NB4 (cell line): Measurements from ENCODE around the gene SLC30A9.

Source experiments
- DNase-seq: peaks from one replicate; pipeline ENCODE4 v3.0.0; 2010; ENCODE audit warnings: low read depth
- H3K4me3 ChIP-seq: one replicate; pipeline ENCODE4 v1.5.1; 2011; ENCODE audit warnings: mild to moderate bottlenecking, low read depth, low read length, moderate library complexity
- MAX ChIP-seq: IDR thresholded peaks from 2 replicates; pipeline ENCODE4 v1.6.1; 2011; ENCODE audit warnings: low read depth, low read length
- MYC ChIP-seq: IDR thresholded peaks from 2 replicates; pipeline ENCODE4 v1.6.1; 2011; ENCODE audit warnings: low read depth, low read length
- POLR2A ChIP-seq: IDR thresholded peaks from 2 replicates; pipeline ENCODE4 v1.6.1; 2011; ENCODE audit warnings: mild to moderate bottlenecking; ENCODE audit not compliant: insufficient read length; ENCODE audit errors: extremely low read depth
- TF ChIP-seq, protein P1 (sequence below): IDR thresholded peaks from one replicate; pipeline ENCODE4 v1.5.1; 2012; ENCODE audit warnings: low read depth, low read length

Gene SLC30A9

DNA sequence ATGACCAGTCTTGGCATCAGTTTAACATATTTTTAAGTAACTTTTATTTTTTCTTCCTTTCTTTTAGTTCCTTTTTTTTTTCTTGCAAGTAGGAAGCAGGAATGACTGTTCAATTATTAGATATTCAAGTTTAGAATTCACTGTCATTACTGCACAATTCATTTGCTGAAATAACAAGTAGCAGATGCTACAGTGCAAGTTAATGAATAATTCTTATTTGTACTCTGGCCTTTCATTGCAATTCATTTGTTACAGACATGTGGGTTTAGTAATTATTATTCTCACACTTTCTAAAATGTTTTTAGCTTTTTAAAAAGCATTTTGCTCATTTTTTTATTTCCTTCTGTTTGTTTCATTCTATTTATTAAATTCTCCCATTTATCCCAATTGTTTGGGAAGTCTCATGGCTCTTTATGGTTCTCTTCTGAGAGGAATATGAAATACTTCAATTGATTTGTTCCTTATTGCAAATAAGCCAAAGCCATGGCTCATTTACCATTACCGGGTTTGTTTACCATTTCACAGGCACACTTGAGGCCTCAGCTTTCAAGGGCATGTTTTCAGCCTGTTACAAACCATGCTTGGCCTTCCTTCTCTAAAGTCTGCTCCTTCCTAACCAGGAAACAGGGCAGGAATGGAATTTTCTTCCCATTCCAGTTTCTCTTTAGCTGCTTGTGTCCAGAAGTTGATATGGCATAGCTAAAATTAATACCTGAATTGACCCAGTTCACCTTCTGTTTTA, 13.4 kb upstream of the SLC30A9 start:
- no peak for DNase-seq
- H3K4me3 ChIP-seq = no peak overlapping the region
- no peak for TF ChIP-seq MYC
- TF ChIP-seq, protein P1, sequence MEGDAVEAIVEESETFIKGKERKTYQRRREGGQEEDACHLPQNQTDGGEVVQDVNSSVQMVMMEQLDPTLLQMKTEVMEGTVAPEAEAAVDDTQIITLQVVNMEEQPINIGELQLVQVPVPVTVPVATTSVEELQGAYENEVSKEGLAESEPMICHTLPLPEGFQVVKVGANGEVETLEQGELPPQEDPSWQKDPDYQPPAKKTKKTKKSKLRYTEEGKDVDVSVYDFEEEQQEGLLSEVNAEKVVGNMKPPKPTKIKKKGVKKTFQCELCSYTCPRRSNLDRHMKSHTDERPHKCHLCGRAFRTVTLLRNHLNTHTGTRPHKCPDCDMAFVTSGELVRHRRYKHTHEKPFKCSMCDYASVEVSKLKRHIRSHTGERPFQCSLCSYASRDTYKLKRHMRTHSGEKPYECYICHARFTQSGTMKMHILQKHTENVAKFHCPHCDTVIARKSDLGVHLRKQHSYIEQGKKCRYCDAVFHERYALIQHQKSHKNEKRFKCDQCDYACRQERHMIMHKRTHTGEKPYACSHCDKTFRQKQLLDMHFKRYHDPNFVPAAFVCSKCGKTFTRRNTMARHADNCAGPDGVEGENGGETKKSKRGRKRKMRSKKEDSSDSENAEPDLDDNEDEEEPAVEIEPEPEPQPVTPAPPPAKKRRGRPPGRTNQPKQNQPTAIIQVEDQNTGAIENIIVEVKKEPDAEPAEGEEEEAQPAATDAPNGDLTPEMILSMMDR = no peak
- TF ChIP-seq MAX = no peak
- no peak for TF ChIP-seq POLR2A

- TF ChIP-seq MYC (no peak), MAX (no peak), POLR2A (no peak)
- TF ChIP-seq, protein P1 = no peak
- no peak overlapping the region for H3K4me3 ChIP-seq
Measured at GRCh38 chr4:41977709-41978108, 12.6 kb upstream of the SLC30A9 start.

GRCh38 chr4:41981456-41981855, 8.9 kb upstream of the SLC30A9 start, which contains the start of gene DCAF4L1:
Gene DCAF4L1, plus strand, starts transcription at chr4:41981756. Its CDS starts 37 bp downstream, at chr4:41981793.
- TF ChIP-seq MYC = no peak
- no peak for TF ChIP-seq POLR2A
- TF ChIP-seq, protein P1 = no peak
- no peak for TF ChIP-seq MAX
- H3K4me3 ChIP-seq = no peak within 1 kb of the TSS
- DNase-seq = no peak

More at GRCh38 chr4:41977709-41978108, 12.6 kb upstream of the SLC30A9 start:
- DNase-seq = peak; percentile 57

- no peak for TF ChIP-seq MYC
- no peak for TF ChIP-seq MAX
- TF ChIP-seq, protein P1 = no peak
- TF ChIP-seq POLR2A = no peak
- no peak for DNase-seq
- H3K4me3 ChIP-seq = no peak overlapping the region
Measured at GRCh38 chr4:41982716-41983115, 7.6 kb upstream of the SLC30A9 start.

GRCh38 chr4:41985151-41985550, 5.2 kb upstream of the SLC30A9 start:
- H3K4me3 ChIP-seq = no peak overlapping the region
- no peak for TF ChIP-seq MAX
- no peak for TF ChIP-seq POLR2A
- TF ChIP-seq, protein P1 = no peak
- DNase-seq = no peak

DNA sequence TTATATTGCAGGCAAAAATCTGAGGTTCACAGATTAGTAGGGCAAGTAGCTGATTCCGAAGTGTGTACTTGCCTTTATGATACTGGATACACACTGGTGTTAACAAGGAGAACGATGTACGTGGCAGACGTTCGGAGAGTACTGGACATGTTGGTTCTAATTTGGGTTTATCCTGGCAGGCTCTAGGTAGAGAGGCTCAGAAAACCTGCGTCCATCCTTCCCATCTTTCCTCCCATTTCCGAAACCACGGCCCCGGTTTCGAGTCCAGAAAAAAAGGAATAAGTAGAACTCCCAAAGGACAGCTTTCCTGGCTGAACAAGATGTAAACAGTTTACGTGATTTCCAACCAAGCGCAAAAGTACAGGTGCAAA, 351 bp upstream of the SLC30A9 start:
- DNase-seq = no peak
- TF ChIP-seq MAX (no peak), POLR2A (no peak), MYC (no peak)
- TF ChIP-seq, protein P1 = no peak

More for the DNA sequence above, 351 bp upstream of the SLC30A9 start:
- peak overlapping the region; percentile 74 for H3K4me3 ChIP-seq
